GM21381 (cell line): Measurements from ENCODE around the gene KCNIP4.
"Not testable (repeated sequence)": the region's sequence is repeated elsewhere in the genome, so short reads cannot be mapped to it uniquely, and the experiment has no call there.

ENCODE experiments used
- ATAC-seq: cut with Tn5 transposase; IDR thresholded peaks from one replicate; pipeline ENCODE4 v1.9.1; 2021; ENCODE audit warnings: mild to moderate bottlenecking, moderate library complexity; ENCODE audit not compliant: unreplicated experiment

The KCNIP4 gene

DNA sequence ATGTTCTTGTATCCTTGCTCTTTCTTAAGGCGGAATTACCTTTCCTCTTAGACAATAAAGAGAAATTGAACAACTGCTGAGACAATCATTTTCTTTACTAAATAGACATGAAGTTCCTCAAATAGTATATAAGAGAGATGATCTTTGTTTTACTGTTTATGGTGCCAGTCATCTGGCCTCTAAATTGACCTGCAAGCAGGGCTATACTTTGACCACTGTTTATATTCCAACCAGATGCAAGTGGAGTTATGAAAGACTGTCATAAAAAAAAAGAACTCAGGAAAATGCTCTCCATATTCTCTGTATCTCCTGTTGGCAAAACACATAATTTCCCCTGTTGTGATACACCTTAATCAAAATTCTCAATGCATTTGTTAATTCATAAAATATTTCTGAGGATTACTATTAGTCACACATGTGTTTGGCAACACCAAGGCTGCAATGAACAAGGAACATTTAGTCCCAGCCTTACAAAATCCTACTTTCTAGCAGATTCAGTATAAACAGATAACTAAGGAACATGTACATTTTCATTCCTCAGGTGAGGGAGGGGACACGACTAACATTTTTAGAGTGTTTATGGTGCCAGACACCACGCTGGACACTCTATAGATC, 562.3 kb downstream of the KCNIP4 start:
- no peak for ATAC-seq

DNA sequence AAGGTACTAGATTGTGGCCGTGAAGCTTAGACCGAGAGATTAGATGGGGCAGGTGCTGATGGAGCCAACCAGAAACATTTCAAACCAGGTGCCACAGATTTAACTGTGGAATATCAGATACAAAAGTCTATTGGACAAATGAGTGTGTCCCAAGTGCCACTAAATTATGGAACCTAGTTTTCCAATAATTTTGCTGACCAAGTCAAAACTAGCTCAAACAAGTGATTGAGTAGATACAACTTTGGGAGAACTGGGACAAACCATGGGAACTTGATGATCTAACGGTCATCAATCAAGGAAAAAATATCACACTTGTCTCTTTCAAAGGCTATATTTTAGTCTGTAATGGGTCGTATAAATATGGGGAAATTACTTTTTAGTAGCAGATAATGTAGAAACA, 562.9 kb downstream of the KCNIP4 start:
- ATAC-seq, result no peak

DNA sequence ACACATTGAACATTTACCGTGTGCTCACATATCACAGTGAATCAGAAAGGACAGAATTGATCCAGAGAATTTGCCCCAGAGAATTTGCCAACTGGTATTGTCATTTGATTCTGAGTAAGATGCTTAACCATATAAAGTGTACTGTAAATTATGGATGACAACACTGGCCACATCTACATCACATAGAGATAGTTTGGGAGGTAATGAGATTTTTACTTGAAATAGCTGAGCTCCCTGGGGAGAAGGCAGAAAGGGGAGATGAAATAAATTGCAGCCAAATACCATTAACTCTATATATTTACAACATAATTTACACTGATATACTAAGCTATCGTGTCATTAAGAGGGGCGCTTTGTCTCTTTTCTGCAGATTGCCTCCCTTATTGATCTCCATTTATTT, 564.0 kb downstream of the KCNIP4 start:
- ATAC-seq, result no peak

DNA sequence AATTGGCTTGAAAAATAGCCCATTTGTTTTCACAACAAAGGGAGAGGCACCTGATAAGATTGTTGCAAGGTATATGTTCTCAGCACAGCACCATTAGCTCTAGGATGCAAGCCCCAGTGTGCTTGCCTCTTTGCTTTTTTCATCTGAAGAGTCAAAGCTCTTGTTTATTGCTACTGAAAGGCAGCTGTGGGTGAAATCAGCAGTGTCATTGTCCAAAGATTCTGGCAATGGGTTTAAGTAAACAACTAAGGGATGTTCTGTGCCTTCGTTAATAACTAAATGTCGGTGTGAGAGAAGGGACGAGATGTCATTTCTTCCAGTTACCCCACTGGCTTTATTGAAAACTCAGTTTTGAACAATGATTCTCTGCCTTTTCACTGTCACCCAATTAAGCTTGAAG, 567.7 kb downstream of the KCNIP4 start:
- ATAC-seq, result no peak

DNA sequence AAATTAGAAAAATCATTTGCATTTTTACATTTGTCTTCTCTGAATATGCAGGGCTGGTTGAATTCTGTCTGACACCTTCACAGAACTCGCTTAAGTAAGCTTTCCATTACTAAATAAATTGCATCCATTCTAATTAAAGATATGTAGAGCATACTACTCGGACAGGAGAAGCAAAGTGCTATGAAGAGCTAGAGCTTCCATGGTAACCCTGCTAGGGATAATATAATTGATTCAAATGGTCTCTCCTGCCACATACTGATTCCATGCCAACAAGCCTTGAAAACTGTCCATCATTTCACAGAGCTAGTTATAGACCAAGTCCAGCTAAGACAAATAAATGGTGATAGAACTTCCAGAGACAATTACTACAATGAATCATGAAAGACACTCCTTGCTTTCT, 571.5 kb downstream of the KCNIP4 start:
- no peak for ATAC-seq

DNA sequence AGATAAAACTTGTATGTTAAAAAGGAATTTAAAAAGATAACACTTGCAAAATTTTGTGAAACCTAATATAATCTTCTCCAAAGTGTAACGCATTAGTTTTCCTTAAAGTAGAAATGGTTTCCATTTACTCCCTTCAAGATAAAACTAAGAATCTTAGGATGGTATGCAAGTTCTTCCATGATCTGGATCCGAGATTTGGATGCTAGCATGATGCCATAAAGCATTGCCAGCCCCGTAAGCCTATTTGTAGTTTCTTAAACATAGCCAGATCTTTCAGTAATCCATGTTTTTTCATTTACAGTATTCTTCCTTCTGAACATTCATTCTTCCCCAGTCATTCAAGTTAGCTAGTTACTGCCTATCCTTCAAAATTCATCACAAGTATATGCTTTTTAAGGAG, 572.4 kb downstream of the KCNIP4 start:
- ATAC-seq, result no peak

DNA sequence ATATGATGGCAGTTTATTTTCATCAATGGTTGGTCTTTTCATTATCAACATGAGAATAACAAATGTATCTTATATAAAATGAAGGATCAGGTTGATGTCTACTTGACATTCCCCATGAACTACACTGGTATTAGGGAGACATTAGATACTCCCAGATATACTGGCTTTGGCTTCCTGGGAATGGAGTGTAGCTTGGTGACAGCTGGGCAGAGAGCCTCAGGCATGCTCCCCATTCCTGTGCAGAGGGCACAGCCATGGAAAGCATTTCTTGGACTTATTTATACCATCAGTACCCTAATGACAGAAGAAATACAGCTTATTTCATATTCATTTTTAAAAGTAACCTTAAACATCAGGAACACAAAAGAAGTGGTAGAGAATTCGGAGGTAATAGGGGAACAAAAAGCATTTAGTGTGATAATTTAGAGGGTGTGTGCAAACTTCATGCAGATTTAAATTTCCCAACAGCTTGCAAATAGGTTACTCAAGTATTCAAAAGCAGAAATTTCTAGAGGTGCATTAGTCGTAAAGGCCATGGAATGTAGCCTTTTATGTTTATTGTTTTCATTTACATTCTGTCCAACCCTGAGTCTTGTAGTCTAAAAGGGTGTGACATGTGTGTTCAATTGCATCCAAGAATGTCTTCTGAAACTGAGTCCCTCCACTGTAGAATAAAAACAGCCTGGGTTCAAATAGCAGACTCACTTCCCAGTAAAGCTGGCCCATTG, 573.8 kb downstream of the KCNIP4 start:
- ATAC-seq, result no peak

DNA sequence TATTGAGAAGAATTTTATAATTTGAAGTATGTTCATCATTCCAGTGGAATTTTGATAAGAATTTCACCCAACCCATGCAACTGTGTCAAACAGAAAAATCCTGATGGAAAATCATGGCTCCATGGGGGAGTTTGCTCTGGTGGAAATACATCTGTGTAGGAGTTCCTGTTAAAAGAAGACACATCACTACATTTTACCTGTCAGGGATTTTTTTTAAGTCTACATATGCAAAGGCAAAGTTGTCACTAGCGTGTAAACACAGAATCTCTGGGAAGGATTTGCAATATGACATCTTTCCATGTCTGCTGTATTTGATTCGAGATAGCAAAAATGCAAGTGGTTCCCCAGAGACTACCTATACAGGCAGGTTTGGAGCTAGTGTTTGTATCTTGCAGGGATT, 581.0 kb downstream of the KCNIP4 start:
- ATAC-seq, result no peak

DNA sequence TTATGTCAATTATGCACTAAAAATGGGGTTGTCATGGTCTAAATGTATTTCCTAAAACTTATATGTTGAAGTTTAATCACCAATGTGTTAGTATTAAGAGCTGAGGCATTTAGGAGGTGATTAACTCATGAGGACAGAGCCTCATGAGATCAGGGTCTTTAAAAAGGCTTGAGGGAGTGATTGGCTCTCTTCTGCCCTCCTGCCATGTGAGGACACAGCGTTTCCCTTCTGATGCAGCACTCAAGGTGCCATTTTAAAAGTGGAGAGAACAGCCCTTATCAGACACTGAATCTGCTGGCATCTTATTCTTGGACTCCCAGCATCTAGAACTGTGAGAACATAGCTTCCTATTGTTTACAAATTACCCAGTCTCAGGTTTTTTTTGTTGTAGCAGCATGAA, 581.7 kb downstream of the KCNIP4 start:
- ATAC-seq, result no peak

DNA sequence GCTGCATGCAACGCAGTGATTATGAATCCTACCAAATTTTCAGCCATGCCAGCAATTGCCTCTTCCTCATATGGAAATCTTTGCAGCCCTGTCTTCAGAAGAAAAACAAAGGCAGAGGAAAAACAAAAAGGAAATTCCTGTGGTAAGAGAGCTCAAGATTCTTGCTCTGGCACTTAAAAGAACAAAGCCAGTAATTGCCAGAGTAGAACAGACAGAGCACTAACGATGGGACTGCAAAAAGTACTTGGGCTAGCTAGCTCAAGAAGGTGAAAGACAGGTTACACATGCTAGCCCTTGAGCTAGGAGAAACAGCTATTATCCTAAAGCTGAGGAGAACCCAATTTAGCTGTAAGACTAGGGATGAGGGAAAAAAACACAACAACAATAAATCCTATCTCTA, 582.3 kb downstream of the KCNIP4 start:
- no peak for ATAC-seq

DNA sequence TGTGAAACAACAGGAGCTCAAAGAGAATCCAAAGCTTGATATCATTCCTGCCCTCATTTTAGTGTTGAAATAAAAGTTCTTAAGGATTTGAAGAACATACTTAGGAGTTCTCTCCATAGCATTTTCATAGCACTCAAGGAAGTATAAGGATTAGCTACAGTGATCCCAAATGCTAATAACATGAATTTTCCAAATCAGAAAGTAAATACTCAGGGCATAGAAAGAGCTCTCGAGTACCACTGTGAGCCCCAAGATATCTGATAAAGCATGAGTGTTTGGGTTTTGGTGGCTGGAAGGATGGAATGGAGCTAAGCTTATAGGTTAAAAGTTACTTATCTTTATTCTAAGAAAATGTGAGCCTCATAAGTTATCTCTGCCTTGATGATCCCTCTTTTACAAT, 584.9 kb downstream of the KCNIP4 start:
- no peak for ATAC-seq

DNA sequence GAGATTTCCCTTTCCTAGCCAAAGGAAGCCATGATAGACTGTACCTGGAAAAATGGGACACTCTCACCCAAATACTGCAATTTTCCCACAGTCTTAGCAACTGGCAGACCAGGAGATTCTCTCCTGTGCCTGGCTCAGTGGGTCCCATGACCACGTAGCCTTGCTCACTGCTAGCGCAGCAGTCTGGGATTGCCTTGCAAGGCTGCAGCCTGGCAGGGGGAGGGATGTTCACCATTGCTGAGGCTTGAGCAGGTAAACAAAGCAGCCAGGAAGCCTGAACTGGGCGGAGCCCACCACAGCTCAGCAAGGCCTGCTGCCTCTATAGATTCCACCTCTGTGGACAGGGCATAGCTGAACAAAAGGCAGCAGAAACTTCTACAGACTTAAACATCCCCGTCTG, 596.2 kb downstream of the KCNIP4 start:
- ATAC-seq, result not testable (repeated sequence)

DNA sequence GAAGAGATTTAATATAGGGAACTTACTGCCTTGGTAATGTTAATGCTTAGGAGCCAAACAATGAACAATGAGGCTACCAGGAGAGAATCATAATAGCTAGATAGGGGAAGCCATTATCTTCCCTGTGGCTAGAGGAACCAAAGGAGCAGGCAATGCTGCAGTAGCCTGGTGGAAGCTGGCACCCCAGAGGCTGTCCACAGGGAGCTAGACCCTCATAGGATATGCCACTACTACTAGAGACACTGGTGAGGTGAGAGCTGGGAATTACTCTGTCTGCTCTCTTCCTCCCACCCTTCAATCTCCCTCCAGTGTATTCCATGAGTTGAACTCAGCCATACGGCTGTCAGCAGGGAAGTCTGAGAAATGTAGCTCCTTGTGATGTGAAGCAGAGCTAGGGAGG, 601.4 kb downstream of the KCNIP4 start:
- no peak for ATAC-seq

DNA sequence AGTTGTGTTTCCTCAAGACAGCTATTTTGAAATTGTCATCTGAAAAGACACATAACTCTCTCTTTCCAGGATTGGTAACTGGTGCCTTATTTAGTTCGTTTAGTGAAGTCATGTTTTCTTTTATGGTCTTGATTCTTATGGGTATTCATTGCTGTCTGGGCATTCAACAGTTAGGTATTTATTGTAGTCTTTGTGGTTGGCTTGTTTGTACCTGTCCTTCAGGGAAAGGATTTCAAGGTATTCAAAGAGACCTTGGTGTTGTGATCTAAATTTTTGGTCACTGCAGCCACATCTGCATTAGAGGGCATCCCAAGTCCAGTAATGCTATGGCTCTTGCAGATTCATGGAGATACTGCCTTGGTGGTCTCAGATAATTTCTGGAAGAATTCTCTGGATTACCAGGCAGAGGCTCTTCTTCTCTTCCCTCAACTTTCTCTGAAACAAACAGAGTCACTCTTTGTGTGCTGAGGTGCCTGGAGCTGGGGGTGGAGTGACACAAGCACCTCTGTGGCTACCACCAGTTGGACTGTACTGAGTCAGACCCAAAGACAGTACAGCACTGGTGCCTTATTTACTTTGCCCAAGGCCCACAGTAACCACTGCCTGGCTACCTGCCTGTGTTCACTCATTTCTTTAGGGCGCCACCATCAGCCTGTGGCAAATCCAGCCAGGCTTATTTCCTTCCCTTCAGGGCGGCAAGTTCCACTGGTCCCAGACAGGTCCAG, 620.4 kb downstream of the KCNIP4 start:
- no peak for ATAC-seq

DNA sequence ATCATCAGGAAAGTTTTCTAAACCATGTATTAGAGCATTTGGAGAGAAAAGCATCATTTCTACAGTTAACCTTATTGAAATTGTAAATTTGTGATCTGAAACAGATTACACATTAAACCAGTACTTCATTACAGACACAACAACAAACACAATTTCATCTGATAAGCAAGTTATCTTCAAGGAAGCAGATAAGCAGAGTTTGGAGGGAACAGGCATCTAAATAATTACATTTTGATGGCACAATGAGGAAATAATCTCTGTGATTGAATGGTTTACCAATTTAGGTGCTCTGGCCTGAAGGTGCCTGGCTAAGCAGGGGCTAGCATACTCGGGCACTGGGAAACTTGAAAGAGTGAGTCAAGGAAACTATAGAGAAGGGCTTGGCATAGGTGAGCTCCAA, 628.5 kb downstream of the KCNIP4 start:
- no peak for ATAC-seq

DNA sequence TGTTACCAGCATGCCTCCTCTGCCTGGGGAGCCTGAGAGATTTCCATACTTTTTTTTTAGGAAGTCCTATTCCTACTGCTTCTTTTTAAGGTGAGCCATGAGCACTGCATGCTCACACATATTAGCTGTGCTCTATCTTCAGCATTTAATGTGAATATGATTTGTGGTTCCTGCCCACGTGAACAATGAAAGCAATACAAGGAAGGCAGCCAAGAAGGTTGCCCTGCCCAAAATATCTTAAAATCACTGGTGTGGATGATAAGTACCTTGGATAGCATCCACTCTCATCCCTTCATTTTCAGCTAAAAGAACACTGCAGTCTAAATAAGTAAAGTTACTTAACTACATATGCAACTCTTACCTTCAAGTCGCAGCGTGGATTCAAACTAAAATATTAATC, 640.9 kb downstream of the KCNIP4 start:
- ATAC-seq, result no peak

DNA sequence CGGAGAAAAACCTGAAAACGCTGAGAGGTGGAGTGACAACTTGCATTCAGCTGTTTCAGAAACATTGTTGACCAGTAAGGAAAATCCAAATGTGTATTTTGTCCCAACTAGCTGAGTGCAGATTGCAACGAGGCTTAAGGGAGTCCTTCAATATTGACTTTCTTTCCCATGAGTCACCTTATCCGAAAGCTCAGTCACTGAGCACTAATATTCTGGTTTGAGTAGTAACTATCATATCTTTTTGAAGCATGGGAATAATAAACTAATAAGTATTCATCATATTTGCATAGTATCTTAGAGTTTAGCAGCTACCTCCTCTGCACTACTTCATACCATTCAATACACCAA, 644.1 kb downstream of the KCNIP4 start:
- no peak for ATAC-seq

DNA sequence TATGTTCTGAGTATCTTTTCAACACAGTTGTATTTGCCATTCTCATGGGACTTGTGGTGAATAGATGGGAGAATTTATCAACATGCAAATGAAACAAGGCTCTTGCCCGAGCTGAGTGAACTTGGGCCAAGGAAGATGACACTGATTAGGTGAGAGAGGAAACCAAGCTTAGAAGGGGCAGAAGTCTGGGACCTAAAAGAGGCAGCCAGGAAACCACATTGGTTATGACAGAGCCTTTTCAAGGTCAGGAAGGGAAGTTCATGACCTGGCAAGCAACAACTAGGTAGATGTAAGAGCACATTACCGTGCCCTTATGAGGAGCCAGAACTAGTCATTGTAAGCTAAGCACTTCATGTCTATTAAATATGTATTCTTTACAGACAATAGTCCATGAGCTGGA, 658.0 kb downstream of the KCNIP4 start:
- no peak for ATAC-seq

DNA sequence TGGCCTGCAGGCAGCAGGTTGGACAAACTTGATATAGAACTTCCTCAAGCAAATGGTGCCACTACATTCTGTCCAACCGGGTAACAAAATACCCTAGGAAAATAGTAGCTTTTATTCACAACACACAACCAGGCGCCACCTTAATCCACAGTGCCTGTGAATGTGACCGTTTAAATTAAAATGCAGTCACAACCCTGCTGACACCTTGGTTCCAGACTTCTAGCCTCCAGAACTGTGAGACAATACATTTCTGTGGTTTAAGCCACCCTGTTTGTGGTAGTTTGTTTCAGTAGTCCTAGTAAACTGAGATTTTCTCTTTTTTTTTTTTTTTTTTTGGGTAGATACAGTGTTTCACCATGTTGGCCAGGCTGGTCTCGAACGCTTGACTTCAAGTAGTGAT, 672.5 kb downstream of the KCNIP4 start:
- no peak for ATAC-seq

DNA sequence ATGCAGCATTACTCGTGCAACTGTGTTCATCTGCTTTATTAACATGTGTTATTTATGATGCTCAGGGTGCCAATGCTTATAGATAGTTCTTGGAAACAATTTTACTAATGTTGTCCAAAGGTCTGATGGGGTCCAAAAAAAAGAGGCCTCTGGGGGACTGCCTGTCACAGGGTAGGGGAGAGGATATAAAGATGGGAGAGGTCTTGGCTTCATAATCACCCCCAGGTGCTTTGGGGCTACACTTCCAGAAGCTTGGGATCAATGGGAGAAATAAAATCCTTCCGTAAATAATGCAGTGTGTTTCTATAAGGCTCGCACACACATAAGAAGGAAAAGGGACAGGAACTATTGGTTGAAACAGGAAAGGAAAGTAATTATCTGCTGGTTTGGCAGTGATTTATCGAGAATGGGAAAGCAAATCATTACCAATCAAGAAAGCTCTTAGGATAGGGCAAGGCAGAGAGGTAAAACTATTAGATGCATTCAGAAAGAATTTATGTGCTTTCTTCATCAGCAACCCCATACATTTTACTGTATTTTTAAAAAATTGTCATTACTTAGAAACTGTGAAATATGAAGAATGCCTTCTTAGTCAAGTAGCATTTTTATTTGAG, 677.0 kb downstream of the KCNIP4 start:
- no peak for ATAC-seq

DNA sequence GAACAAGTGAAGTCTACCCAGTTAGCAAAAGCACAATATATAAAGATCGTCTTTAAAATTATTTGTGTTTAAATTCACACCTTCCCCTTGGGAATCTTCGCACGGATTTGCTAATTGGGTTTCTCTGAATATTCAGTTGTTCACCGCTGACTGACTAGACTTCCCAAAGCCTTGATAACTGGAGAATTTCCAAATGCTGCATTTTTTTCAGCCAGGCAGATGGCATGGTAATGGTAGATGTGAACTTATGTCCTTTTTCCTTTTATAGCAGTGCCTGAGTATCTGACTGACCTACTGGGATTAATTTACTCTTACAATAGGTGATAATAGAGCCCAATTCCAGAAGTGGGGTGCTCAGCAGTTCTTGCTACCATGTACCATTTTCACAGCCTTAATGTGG, 700.2 kb downstream of the KCNIP4 start:
- ATAC-seq, result no peak

DNA sequence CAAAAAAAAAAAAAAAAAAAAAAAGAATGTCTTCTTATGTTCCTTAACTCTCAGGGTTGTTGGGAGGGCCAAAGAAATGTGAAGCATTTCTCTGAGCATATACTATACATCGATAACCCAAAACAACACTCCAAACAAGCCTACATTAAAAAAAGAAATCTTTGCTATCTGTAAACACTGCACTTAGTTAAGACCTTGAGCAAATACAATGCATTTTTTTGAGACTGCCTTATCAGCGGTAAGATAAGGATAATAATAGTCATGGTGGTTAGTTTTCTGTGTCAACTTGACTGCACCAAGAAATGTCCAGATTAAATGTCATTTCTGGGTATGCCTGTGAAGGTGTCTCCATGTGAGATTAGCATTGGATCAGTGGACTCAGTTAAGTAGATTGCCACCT, 706.4 kb downstream of the KCNIP4 start:
- no peak for ATAC-seq
